HCT116 (cell line): ENCODE results near the gene HIC1. TPM values are rescaled to one million over a fixed set of nuclear protein-coding genes. Genes with fewer than 3 reads are reported as not detected.

ENCODE experiments used
- ATAC-seq: fragments of 200-7000 bp; cut with Tn5 transposase; 2 replicates; pipeline ENCODE4 v1.9.1; 2020; ENCODE audit warnings: mild to moderate bottlenecking, moderate library complexity
- BruUV-seq: library from RNA; stranded (reverse); fragments of 400-500 nt; replicated peaks from 2 replicates; lab custom pipeline; 2021; lab: Mats Ljungman, UMichigan
- CTCF ChIA-PET: fragments of 300-600 bp; sonication (Branson Sonifier 250); formaldehyde crosslinking; loops from one replicate; lab custom pipeline; 2021; ENCODE audit warnings: antibody characterized with exemption; lab: Charles Lee
- POLR2A ChIA-PET: fragments of 300-600, 350-600 bp; sonication (Branson Sonifier 250); formaldehyde crosslinking; loops from one replicate; lab custom pipeline; 2021; ENCODE audit warnings: antibody characterized with exemption; lab: Charles Lee
- RAD21 ChIA-PET, 2 experiments: fragments of 300-600 bp; sonication (Branson Sonifier 250); formaldehyde crosslinking; loops; one replicate each; lab custom pipeline; 2023; ENCODE audit warnings: low total read pairs in 2 of 2; ENCODE audit not compliant: uncharacterized antibody in 2 of 2, unreplicated experiment in 2 of 2, low non-redundant PET in 1 of 2; lab: Charles Lee
- DNase-seq: peaks from one replicate; pipeline ENCODE4 v3.0.0-alpha.2; 2010; ENCODE audit warnings: low read depth, low spot score
- H2AFZ ChIP-seq: fragments of 200-600 bp; shearing (Covaris generic), sonication (generic); 2 replicates; pipeline ENCODE4 v1.6.1; 2017; ENCODE audit warnings: low read depth, mixed run types, mixed read lengths, antibody characterized with exemption, low read length; ENCODE audit not compliant: poor library complexity, severe bottlenecking
- H3K27ac ChIP-seq: 2 replicates; pipeline ENCODE4 v1.5.1; 2012; ENCODE audit warnings: low read depth, low read length
- H3K27me3 ChIP-seq: fragments of 200-600 bp; sonication (generic); 2 replicates; pipeline ENCODE4 v1.6.1; 2016; ENCODE audit warnings: mixed run types, low read length, mixed read lengths; ENCODE audit not compliant: insufficient read depth
- H3K36me3 ChIP-seq, 2 experiments: fragments of 200-500 bp in 1 of 2; fragments of 200-600 bp in 1 of 2; sonication (Bioruptor generic) in 1 of 2; sonication (generic) in 1 of 2; 2 replicates each; pipeline versions ENCODE4 v1.5.1 to v1.6.1; 2014 to 2016; ENCODE audit warnings: low read length in 2 of 2, inconsistent platforms in 1 of 2, mixed read lengths in 1 of 2, mixed run types in 1 of 2; ENCODE audit not compliant: insufficient read depth in 2 of 2, control insufficient read depth in 1 of 2
- H3K4me1 ChIP-seq, 2 experiments: fragments of 200-600 bp in 1 of 2; sonication (generic) in 1 of 2; 2 replicates each; pipeline versions ENCODE4 v1.5.1 to v1.6.1; 2012 to 2017; ENCODE audit warnings: low read length in 2 of 2, inconsistent platforms in 1 of 2, mild to moderate bottlenecking in 1 of 2, mixed read lengths in 1 of 2, mixed run types in 1 of 2, moderate library complexity in 1 of 2; ENCODE audit not compliant: insufficient read depth in 2 of 2, control insufficient read depth in 1 of 2
- H3K4me2 ChIP-seq: fragments of 200-600 bp; sonication (generic); 2 replicates; pipeline ENCODE4 v1.6.1; 2017; ENCODE audit warnings: mixed run types, low read length, mixed read lengths
- H3K4me3 ChIP-seq, 2 experiments: fragments of 200-600 bp in 1 of 2; sonication (generic) in 1 of 2; replicated peaks in 1 of 2; 2 replicates each; pipeline ENCODE4 v1.5.1; 2011 to 2016; ENCODE audit warnings: low read length in 2 of 2, control low read depth in 1 of 2, low read depth in 1 of 2, mild to moderate bottlenecking in 1 of 2, mixed read lengths in 1 of 2, mixed run types in 1 of 2
- H3K79me2 ChIP-seq: fragments of 200-600 bp; sonication (generic); 2 replicates; pipeline ENCODE4 v1.6.1; 2017; ENCODE audit warnings: mild to moderate bottlenecking, mixed run types, low read length, moderate library complexity, mixed read lengths; ENCODE audit not compliant: insufficient read depth
- H3K9ac ChIP-seq: fragments of 200-600 bp; sonication (generic); 2 replicates; pipeline ENCODE4 v1.6.1; 2016; ENCODE audit warnings: low read length, mixed read lengths
- H3K9me2 ChIP-seq: fragments of 200-600 bp; sonication (generic), shearing (Covaris generic); 2 replicates; pipeline ENCODE4 v1.6.1; 2017; ENCODE audit warnings: mixed run types, mild to moderate bottlenecking, moderate library complexity; ENCODE audit not compliant: insufficient read depth
- H3K9me3 ChIP-seq, 2 experiments: fragments of 200-500 bp in 1 of 2; fragments of 200-600 bp in 1 of 2; sonication (Bioruptor generic) in 1 of 2; sonication (generic) in 1 of 2; 2 replicates each; pipeline ENCODE4 v1.6.1; 2014 to 2017; ENCODE audit warnings: low read length in 2 of 2, mixed read lengths in 2 of 2, inconsistent platforms in 1 of 2, low read depth in 1 of 2, mild to moderate bottlenecking in 1 of 2, mixed run types in 1 of 2, moderate library complexity in 1 of 2; ENCODE audit not compliant: control insufficient read depth in 1 of 2, insufficient read depth in 1 of 2
- H4K20me1 ChIP-seq: fragments of 200-600 bp; sonication (generic), shearing (Covaris generic); 2 replicates; pipeline ENCODE4 v1.6.1; 2017; ENCODE audit warnings: mixed run types, mild to moderate bottlenecking, moderate library complexity; ENCODE audit not compliant: insufficient read depth
- ATF3 ChIP-seq: IDR thresholded peaks from 2 replicates; pipeline ENCODE4 v1.6.1; 2012
- CBX3 ChIP-seq: IDR thresholded peaks from 2 replicates; pipeline ENCODE4 v1.6.1; 2012; ENCODE audit warnings: low read depth
- CEBPB ChIP-seq: IDR thresholded peaks from 2 replicates; pipeline ENCODE4 v1.6.1; 2012; ENCODE audit warnings: low read depth
- CTCF ChIP-seq, 3 experiments: fragments of 200-600 bp in 1 of 3; sonication (generic) in 1 of 3; IDR thresholded peaks in 2 of 3; conservative IDR thresholded peaks in 1 of 3; 2 replicates each; pipeline ENCODE4 v1.5.1; 2012 to 2017; ENCODE audit warnings: low read depth in 2 of 3, low read length in 2 of 3, antibody characterized with exemption in 1 of 3, borderline replicate concordance in 1 of 3, control low read depth in 1 of 3, mild to moderate bottlenecking in 1 of 3, mixed read lengths in 1 of 3, mixed run types in 1 of 3, moderate library complexity in 1 of 3; ENCODE audit not compliant: insufficient read depth in 1 of 3
- EZH2 ChIP-seq: fragments of 200-600 bp; sonication (generic); IDR thresholded peaks from 2 replicates; pipeline ENCODE4 v1.6.1; 2017; ENCODE audit warnings: antibody characterized with exemption, mixed run types
- JUND ChIP-seq: IDR thresholded peaks from 2 replicates; pipeline ENCODE4 v1.6.1; 2012
- MAX ChIP-seq: IDR thresholded peaks from 2 replicates; pipeline ENCODE4 v1.6.1; 2012
- POLR2A ChIP-seq: IDR thresholded peaks from 2 replicates; pipeline ENCODE4 v1.7.0; 2011; ENCODE audit warnings: borderline replicate concordance; ENCODE audit not compliant: insufficient read depth, insufficient read length; ENCODE audit errors: extremely low read depth
- POLR2AphosphoS5 ChIP-seq: IDR thresholded peaks from 2 replicates; pipeline ENCODE4 v1.6.1; 2011; ENCODE audit warnings: mild to moderate bottlenecking, low read depth, low read length, moderate library complexity
- REST ChIP-seq: IDR thresholded peaks from 2 replicates; pipeline ENCODE4 v1.6.1; 2012; ENCODE audit warnings: low read depth
- SIN3A ChIP-seq: IDR thresholded peaks from 2 replicates; pipeline ENCODE4 v1.6.1; 2012; ENCODE audit warnings: low read depth
- SP1 ChIP-seq: IDR thresholded peaks from 2 replicates; pipeline ENCODE4 v1.6.1; 2012; ENCODE audit warnings: low read depth
- TCF7L2 ChIP-seq: IDR thresholded peaks from 2 replicates; pipeline ENCODE4 v1.7.0; 2011; ENCODE audit warnings: borderline replicate concordance, inconsistent platforms; ENCODE audit not compliant: insufficient read depth, insufficient read length; ENCODE audit errors: extremely low read depth
- YY1 ChIP-seq: IDR thresholded peaks from 2 replicates; pipeline ENCODE4 v1.6.1; 2011; ENCODE audit warnings: low read length, low read depth, moderate library complexity, mild to moderate bottlenecking; ENCODE audit not compliant: insufficient replicate concordance; ENCODE audit errors: extremely low read depth
- ZFX ChIP-seq: fragments of 450-650 bp; IDR thresholded peaks from 2 replicates; pipeline ENCODE4 v1.6.1; 2017
- intact Hi-C: fragments of 100-400 bp; cut with micrococcal nuclease; formaldehyde crosslinking; loops from 2 replicates; pipeline ENCODE4 v1.10.0; 2022
- total RNA-seq: library from RNA; stranded (reverse); gene quantifications from one replicate; pipeline ENCODE4 v1.2.1, GENCODE V29; 2021; ENCODE audit not compliant: unreplicated experiment

The HIC1 gene
- total RNA-seq, 1 experiment from 2014 or later = 0.64 TPM

- TF ChIP-seq REST (no peak), ATF3 (no peak), JUND (no peak), MAX (peak; percentile 98), POLR2A (peak; percentile 54), CEBPB (no peak), YY1 (peak; percentile 96), SP1 (peak; percentile 96), ZFX (peak; percentile 55; the same call in 1 of the 2 replicates)
Observed at GRCh38 chr17:2029911-2030778, 24.8 kb upstream of the HIC1 start, which contains the start of gene DPH1 (continued).

GRCh38 chr17:2030779-2031163, 24.1 kb upstream of the HIC1 start:
- H3K4me3 ChIP-seq = peak overlapping the region; percentile 100
- no peaks in the 10 kb centered on the region; a peak in 1 of 4 replicates for H3K36me3 ChIP-seq
- H3K9me2 ChIP-seq = no peaks in the 10 kb centered on the region
- TF ChIP-seq CTCF (IDR thresholded peaks at IDR 0.05 in 2 of 3, conservative IDR thresholded peaks at IDR 0.05 in 1 of 3; ENCODE audit: borderline replicate concordance in 1 of 3, insufficient read depth in 1 of 3, low read depth in 2 of 3, low read length in 2 of 3) (peak; percentile 31 to 69 (median 60); a peak in 5 of 6 replicates), CBX3 (no peak), ATF3 (no peak), ZFX (0 out of 2 replicates have a peak, but pooled peaks have one; percentile 3), TCF7L2 (no peak), EZH2 (no peak), SIN3A (no peak), POLR2AphosphoS5 (0 out of 2 replicates have a peak, but pooled peaks have one; percentile 37), CEBPB (no peak)
- peak overlapping the region; percentile 89 for H3K9ac ChIP-seq
- ATAC-seq = peak; percentile 8
- CTCF ChIA-PET = interaction anchor here (2.2 kb wide), 1 partner anchor 122 kb away, joined by 10 read pairs; no protein-coding TSS in a partner anchor
- no peaks in the 10 kb centered on the region for H3K27me3 ChIP-seq
- RAD21 ChIA-PET = no interaction called here
- H4K20me1 ChIP-seq = no peaks in the 10 kb centered on the region
- H2AFZ ChIP-seq = no peak overlapping the region
- peaks cover 16 to 18% of the 10 kb centered on the region in 2 experiments; a peak in 3 of 4 replicates for H3K4me1 ChIP-seq
- TSS peak; percentile 60 for BruUV-seq
- DNase-seq = peak; percentile 79
- no peaks in the 10 kb centered on the region for H3K9me3 ChIP-seq
- intact Hi-C loops = loop anchor here (1.0 to 2.0 kb wide), 2 partner anchors 11 to 122 kb away; no protein-coding TSS in a partner anchor
- H3K27ac ChIP-seq = peak overlapping the region; percentile 58
- peak overlapping the region; percentile 79 for H3K4me2 ChIP-seq
- H3K79me2 ChIP-seq = peaks cover 9% of the 10 kb centered on the region; the same call in 1 of the 2 replicates
- POLR2A ChIA-PET = no interaction called here
